Psoas muscle (tissue), 8 donors: ENCODE results near the gene LOXL1. TPM values are rescaled to one million over a fixed set of nuclear protein-coding genes. Genes with fewer than 3 reads are reported as not detected.
A peak's percentile ranks its signal among the peaks of the same experiment; 100 is the strongest.

Source experiments
- ATAC-seq, 4 donors: fragments of 200-7000 bp; cut with Tn5 transposase; one replicate each; pipeline ENCODE4 v1.9.1; 2020; ENCODE audit warnings: moderate library complexity in 3 of 4, mild to moderate bottlenecking in 2 of 4
- DNase-seq, 2 donors: peaks; one replicate each; pipeline ENCODE4 v3.0.0-alpha.2; 2020
- H3K27ac ChIP-seq: fragments of 200-600 bp; one replicate; pipeline ENCODE4 v1.8.0; 2022
- H3K27me3 ChIP-seq, 3 donors: fragments of 200-600 bp in 1 of 3; one replicate each; pipeline versions ENCODE4 v1.6.1 to v1.8.0; 2013 to 2022; ENCODE audit warnings: low read length in 2 of 3, mild to moderate bottlenecking in 2 of 3, moderate library complexity in 1 of 3; ENCODE audit not compliant: insufficient read depth in 3 of 3
- H3K36me3 ChIP-seq, 2 donors: fragments of 200-600 bp in 1 of 2; one replicate each; pipeline versions ENCODE4 v1.6.1 to v1.8.0; 2013 to 2022; ENCODE audit warnings: low read depth in 1 of 2, mild to moderate bottlenecking in 1 of 2, moderate library complexity in 1 of 2; ENCODE audit not compliant: insufficient read depth in 1 of 2
- H3K4me1 ChIP-seq: fragments of 200-600 bp; one replicate; pipeline ENCODE4 v1.8.0; 2022
- H3K4me3 ChIP-seq: fragments of 200-600 bp; one replicate; pipeline ENCODE4 v1.8.0; 2022; ENCODE audit warnings: mild to moderate bottlenecking
- H3K9me3 ChIP-seq: fragments of 200-600 bp; one replicate; pipeline ENCODE4 v1.8.0; 2022
- WGBS, 3 donors: extraction: QIAGEN DNeasy Blood & Tissue Kit; methylation state at CpG; one replicate each; pipeline versions ENCODE4 v1.1.6 to v1.1.7; 2013; 5-methylcytosine and 5-hydroxymethylcytosine counted together
- intact Hi-C, 2 donors: fragments of 100-400 bp; cut with DNase I; formaldehyde crosslinking; loops; one replicate each; pipeline versions ENCODE4 v1.11.0 to v1.14.2; 2022
- polyA plus RNA-seq, 3 donors: library from polyadenylated mRNA; stranded (reverse); fragments of 200-250 nt; gene quantifications; one replicate each; pipeline ENCODE4 v1.2.3, GENCODE V29; 2013
- total RNA-seq, 4 donors: library from RNA; stranded (reverse); fragmentation: NEBNext Ultra II Directional in 2 of 4; extraction: Animal tissue kit (Norgen Biotek cat#: 25700) in 2 of 4; gene quantifications; one replicate each; pipeline versions ENCODE4 v1.2.1 to v1.2.4, GENCODE V29; 2021 to 2023
- TF ChIP-seq, protein P1 (sequence below): fragments of 200-600 bp; IDR thresholded peaks from one replicate; pipeline ENCODE4 v1.8.0; 2022; ENCODE audit warnings: antibody characterized with exemption
- donor health status: healthy with polysubstance abuse.
- donor health status: DM: no; HTN: no; CAD: no; lungs with moderate emphysema.
- donor health status: Bipolar disorder and iron deficiency.
- donor health status: healthy.
- donor health status: DM: yes; HTN: yes; CAD: no.
- donor health status: DM: no; HTN: no; CAD: no.
- donor health status: DM: no; HTN: no; CAD: no.
- donor health status: DM: yes; HTN: yes; CAD: no.

LOXL1 gene
- total and polyA plus RNA-seq, 7 donors = 1.6 to 8.7 (median 5.1) TPM

DNA sequence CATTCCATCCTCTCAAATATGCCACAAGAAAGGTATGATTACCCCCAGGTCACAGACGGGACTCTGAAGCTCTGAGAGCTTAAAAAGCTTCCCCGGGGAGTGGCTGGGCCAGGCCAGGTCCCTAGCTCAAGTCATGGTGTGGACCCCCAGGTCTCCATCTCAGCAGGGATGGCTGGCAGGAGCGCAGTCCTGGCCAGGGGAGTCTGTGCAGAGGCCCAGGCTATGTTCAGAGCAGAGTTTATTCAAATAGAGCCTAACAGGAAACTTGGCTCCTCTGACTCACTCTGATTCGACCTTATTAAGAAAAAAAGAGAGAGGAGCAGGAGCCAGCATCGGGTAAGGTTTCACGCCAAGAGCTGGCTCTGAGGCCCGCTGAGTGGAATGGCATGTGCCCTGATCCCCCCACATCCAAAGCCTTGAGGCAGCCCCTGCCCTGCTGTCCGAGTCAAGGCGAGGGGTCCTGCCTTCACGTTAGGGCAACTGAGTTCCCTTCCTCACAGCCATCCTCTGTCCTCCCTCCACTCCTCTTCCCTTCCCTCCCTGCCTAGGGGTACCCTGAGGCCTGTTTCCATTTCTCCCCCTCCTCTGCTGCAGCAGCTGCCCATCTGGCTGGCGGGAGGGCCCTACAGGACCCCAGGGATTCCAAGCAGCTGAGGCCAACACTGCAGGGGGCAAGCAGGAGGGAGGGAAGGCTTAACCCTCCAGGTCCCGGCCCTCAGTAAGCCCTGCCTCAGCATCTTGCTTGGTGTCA lies 1.9 kb upstream of the LOXL1 start:
- Histone ChIP-seq H3K27ac (peak overlapping the region; percentile 56), H3K36me3 (no peaks in the 10 kb centered on the region), H3K4me3 (no peak overlapping the region), H3K9me3 (no peaks in the 10 kb centered on the region), H3K4me1 (peaks cover 42% of the 10 kb centered on the region), H3K27me3 (peaks cover 0 to 13% (median 10%) of the 10 kb centered on the region in 3 donors)
- DNase-seq (peak; percentile 41 to 55), ATAC-seq (no peak)
- intact Hi-C loops = no loop called here
- 31 to 48% (median 34%) methylated on average over 12 of the region's 12 CpGs for WGBS, 3 donors
- TF ChIP-seq, protein P1, sequence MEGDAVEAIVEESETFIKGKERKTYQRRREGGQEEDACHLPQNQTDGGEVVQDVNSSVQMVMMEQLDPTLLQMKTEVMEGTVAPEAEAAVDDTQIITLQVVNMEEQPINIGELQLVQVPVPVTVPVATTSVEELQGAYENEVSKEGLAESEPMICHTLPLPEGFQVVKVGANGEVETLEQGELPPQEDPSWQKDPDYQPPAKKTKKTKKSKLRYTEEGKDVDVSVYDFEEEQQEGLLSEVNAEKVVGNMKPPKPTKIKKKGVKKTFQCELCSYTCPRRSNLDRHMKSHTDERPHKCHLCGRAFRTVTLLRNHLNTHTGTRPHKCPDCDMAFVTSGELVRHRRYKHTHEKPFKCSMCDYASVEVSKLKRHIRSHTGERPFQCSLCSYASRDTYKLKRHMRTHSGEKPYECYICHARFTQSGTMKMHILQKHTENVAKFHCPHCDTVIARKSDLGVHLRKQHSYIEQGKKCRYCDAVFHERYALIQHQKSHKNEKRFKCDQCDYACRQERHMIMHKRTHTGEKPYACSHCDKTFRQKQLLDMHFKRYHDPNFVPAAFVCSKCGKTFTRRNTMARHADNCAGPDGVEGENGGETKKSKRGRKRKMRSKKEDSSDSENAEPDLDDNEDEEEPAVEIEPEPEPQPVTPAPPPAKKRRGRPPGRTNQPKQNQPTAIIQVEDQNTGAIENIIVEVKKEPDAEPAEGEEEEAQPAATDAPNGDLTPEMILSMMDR = no peak

DNA sequence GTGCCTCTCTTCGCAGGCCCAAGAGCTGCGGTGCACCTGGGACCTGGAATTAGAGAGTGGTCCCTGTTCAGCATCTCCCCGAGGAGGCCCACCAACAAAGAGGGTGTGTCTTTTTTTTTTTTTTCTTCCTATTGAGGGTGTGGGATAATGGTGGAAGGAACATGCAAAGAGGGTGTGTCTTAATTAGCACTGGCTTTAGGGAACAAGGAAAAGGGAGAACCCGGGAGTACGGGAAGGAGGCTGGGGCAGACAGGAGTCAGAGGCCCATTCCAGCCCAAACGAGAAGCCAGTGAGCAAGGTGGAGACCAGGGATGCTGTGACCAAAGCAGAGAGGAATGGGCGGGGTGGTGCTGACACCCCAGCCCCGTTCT lies 429 bp upstream of the LOXL1 start:
- peak overlapping the region; percentile 68 for H3K27ac ChIP-seq
- peaks cover 42% of the 10 kb centered on the region for H3K4me1 ChIP-seq
- intact Hi-C loops = no loop called here
- H3K9me3 ChIP-seq = no peaks in the 10 kb centered on the region
- DNase-seq = peak in 1 of 2 donors; percentile 26
- WGBS, 3 donors = 57 to 67% (median 59%) methylated on average over 6 to 8 of the region's 8 CpGs
- no peaks in the 10 kb centered on the region for H3K36me3 ChIP-seq
- TF ChIP-seq, protein P1 = no peak
- peak overlapping the region; percentile 66 for H3K4me3 ChIP-seq
- peaks cover 0 to 18% (median 10%) of the 10 kb centered on the region in 3 donors for H3K27me3 ChIP-seq
- ATAC-seq = no peak

DNA sequence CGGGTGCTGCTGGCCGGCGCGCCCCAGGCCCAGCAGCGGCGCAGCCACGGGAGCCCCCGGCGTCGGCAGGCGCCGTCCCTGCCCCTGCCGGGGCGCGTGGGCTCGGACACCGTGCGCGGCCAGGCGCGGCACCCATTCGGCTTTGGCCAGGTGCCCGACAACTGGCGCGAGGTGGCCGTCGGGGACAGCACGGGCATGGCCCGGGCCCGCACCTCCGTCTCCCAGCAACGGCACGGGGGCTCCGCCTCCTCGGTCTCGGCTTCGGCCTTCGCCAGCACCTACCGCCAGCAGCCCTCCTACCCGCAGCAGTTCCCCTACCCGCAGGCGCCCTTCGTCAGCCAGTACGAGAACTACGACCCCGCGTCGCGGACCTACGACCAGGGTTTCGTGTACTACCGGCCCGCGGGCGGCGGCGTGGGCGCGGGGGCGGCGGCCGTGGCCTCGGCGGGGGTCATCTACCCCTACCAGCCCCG lies 777 bp downstream of the LOXL1 start:
- H3K27me3 ChIP-seq = peaks cover 0 to 18% (median 10%) of the 10 kb centered on the region in 3 donors
- H3K4me3 ChIP-seq = peak overlapping the region; percentile 66
- DNase-seq = peak; percentile 60 to 77
- H3K36me3 ChIP-seq = no peaks in the 10 kb centered on the region
- intact Hi-C loops = no loop called here
- 0 to 2% (median 1%) methylated on average over 32 to 65 of the region's 65 CpGs for WGBS, 3 donors
- H3K4me1 ChIP-seq = peaks cover 38% of the 10 kb centered on the region
- no peaks in the 10 kb centered on the region for H3K9me3 ChIP-seq
- peak overlapping the region; percentile 68 for H3K27ac ChIP-seq
- peak; percentile 11 to 41 (median 20) for ATAC-seq
- TF ChIP-seq, protein P1 = no peak

DNA sequence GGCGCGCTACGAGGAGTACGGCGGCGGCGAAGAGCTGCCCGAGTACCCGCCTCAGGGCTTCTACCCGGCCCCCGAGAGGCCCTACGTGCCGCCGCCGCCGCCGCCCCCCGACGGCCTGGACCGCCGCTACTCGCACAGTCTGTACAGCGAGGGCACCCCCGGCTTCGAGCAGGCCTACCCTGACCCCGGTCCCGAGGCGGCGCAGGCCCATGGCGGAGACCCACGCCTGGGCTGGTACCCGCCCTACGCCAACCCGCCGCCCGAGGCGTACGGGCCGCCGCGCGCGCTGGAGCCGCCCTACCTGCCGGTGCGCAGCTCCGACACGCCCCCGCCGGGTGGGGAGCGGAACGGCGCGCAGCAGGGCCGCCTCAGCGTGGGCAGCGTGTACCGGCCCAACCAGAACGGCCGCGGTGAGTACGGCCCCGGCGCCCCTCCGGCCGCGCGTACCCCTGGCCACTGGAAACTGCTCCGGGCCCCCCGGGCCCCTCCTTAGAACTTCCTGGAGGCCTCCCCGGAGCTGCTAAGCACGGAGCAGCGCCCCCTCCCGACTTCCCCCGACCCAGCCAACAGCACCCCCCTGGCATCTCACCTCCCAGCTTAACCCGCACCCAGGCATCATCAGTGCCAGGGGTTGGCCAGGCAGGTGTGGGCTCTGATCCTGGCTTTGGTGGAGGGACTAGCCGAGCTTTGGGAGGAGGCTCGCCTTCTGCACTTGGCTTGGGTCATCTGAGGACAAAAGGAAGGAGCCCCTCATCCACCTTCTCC lies 1.4 kb downstream of the LOXL1 start:
- WGBS, 3 donors = 2 to 4% (median 3%) methylated on average over 45 to 78 of the region's 78 CpGs
- H3K36me3 ChIP-seq = no peaks in the 10 kb centered on the region
- peaks cover 0 to 18% (median 10%) of the 10 kb centered on the region in 3 donors for H3K27me3 ChIP-seq
- TF ChIP-seq, protein P1 = peak; percentile 39
- ATAC-seq (peak; percentile 54 to 65 (median 60)), DNase-seq (peak; percentile 60 to 74)
- peaks cover 35% of the 10 kb centered on the region for H3K4me1 ChIP-seq
- H3K9me3 ChIP-seq = no peaks in the 10 kb centered on the region
- peak overlapping the region; percentile 66 for H3K4me3 ChIP-seq
- peak overlapping the region; percentile 68 for H3K27ac ChIP-seq
- intact Hi-C loops = no loop called here
